Chondrocyte (in vitro differentiated cells): ENCODE measurements around the gene BCL2. TPM values are rescaled to one million over a fixed set of nuclear protein-coding genes. Genes with fewer than 3 reads are reported as not detected.

Experiments
- DNase-seq: peaks from one replicate; pipeline ENCODE4 v3.0.0; 2021; ENCODE audit warnings: mixed read lengths, low spot score
- H3K27ac Mint-ChIP-seq: one replicate; pipeline ENCODE4 v1.8.0; 2021; ENCODE audit warnings: mild to moderate bottlenecking, moderate library complexity, mixed read lengths; ENCODE audit not compliant: unreplicated experiment
- H3K27me3 Mint-ChIP-seq: 2 replicates; pipeline ENCODE4 v1.8.0; 2021; ENCODE audit warnings: low read depth, mixed read lengths
- H3K36me3 Mint-ChIP-seq: 2 replicates; pipeline ENCODE4 v1.8.0; 2021; ENCODE audit warnings: low read depth, mixed read lengths
- H3K4me1 Mint-ChIP-seq: 2 replicates; pipeline ENCODE4 v1.8.0; 2021; ENCODE audit warnings: low read depth, mild to moderate bottlenecking, mixed read lengths
- H3K4me3 Mint-ChIP-seq: one replicate; pipeline ENCODE4 v1.8.0; 2021; ENCODE audit warnings: mild to moderate bottlenecking, moderate library complexity, mixed read lengths; ENCODE audit not compliant: unreplicated experiment
- H3K9me3 Mint-ChIP-seq: 2 replicates; pipeline ENCODE4 v1.8.0; 2021; ENCODE audit warnings: low read depth, mixed read lengths
- CTCF ChIP-seq: fragments of 200-600 bp; sonication (generic); IDR thresholded peaks from 2 replicates; pipeline ENCODE4 v1.5.0; 2021; ENCODE audit warnings: antibody characterized with exemption, mild to moderate bottlenecking, moderate library complexity
- total RNA-seq: library from RNA; stranded (reverse); gene quantifications from 3 replicates; pipeline ENCODE4 v1.2.1, GENCODE V29; 2021

The BCL2 gene
- total RNA-seq, 1 donor from 2014 or later, result 8.6 TPM

GRCh38 chr18:63099848-63100629 is 219.5 kb downstream of the BCL2 start:
- Mint-ChIP-seq H3K9me3 (peaks cover under 1% of the 10 kb centered on the region), H3K36me3 (no peaks in the 10 kb centered on the region), H3K4me1 (peaks cover 11% of the 10 kb centered on the region), H3K27ac (no peak overlapping the region), H3K27me3 (peaks cover 7% of the 10 kb centered on the region), H3K4me3 (no peak overlapping the region)
- no peak for DNase-seq
- no peak for TF ChIP-seq CTCF

GRCh38 chr18:63099091-63099840 is 220.3 kb downstream of the BCL2 start:
- H3K27ac Mint-ChIP-seq, result no peak overlapping the region
- DNase-seq, result no peak

GRCh38 chr18:63098018-63098981 is 221.3 kb downstream of the BCL2 start:
- no peak for TF ChIP-seq CTCF
- H3K36me3 Mint-ChIP-seq, result no peaks in the 10 kb centered on the region
- no peaks in the 10 kb centered on the region for H3K9me3 Mint-ChIP-seq
- no peak overlapping the region for H3K4me3 Mint-ChIP-seq
- no peak overlapping the region for H3K27ac Mint-ChIP-seq
- DNase-seq, result no peak
- peaks cover 15% of the 10 kb centered on the region for H3K27me3 Mint-ChIP-seq
- H3K4me1 Mint-ChIP-seq, result peaks cover 11% of the 10 kb centered on the region

More at GRCh38 chr18:63099091-63099840, 220.3 kb downstream of the BCL2 start:
- no peaks in the 10 kb centered on the region for H3K9me3 Mint-ChIP-seq
- no peaks in the 10 kb centered on the region for H3K36me3 Mint-ChIP-seq
- H3K4me3 Mint-ChIP-seq, result no peak overlapping the region
- TF ChIP-seq CTCF, result no peak
- H3K27me3 Mint-ChIP-seq, result peaks cover 8% of the 10 kb centered on the region
- H3K4me1 Mint-ChIP-seq, result peaks cover 11% of the 10 kb centered on the region

- DNase-seq, result no peak
- H3K4me1 Mint-ChIP-seq, result peaks cover 11% of the 10 kb centered on the region
- no peak overlapping the region for H3K4me3 Mint-ChIP-seq
- H3K36me3 Mint-ChIP-seq, result no peaks in the 10 kb centered on the region
- TF ChIP-seq CTCF, result no peak
- H3K27me3 Mint-ChIP-seq, result peaks cover 16% of the 10 kb centered on the region
- no peaks in the 10 kb centered on the region for H3K9me3 Mint-ChIP-seq
- H3K27ac Mint-ChIP-seq, result no peak overlapping the region
Measured at GRCh38 chr18:63097178-63097577, 222.4 kb downstream of the BCL2 start.
